ENCODE results near the gene TTC28. TPM values are rescaled to one million over a fixed set of nuclear protein-coding genes. Genes with fewer than 3 reads are reported as not detected.
"Not testable (repeated sequence)": the region's sequence is repeated elsewhere in the genome, so short reads cannot be mapped to it uniquely, and the experiment has no call there.

Gene TTC28
- total and polyA plus RNA-seq, 8 donors, result 2.2 to 18.6 (median 11.5) TPM

DNA sequence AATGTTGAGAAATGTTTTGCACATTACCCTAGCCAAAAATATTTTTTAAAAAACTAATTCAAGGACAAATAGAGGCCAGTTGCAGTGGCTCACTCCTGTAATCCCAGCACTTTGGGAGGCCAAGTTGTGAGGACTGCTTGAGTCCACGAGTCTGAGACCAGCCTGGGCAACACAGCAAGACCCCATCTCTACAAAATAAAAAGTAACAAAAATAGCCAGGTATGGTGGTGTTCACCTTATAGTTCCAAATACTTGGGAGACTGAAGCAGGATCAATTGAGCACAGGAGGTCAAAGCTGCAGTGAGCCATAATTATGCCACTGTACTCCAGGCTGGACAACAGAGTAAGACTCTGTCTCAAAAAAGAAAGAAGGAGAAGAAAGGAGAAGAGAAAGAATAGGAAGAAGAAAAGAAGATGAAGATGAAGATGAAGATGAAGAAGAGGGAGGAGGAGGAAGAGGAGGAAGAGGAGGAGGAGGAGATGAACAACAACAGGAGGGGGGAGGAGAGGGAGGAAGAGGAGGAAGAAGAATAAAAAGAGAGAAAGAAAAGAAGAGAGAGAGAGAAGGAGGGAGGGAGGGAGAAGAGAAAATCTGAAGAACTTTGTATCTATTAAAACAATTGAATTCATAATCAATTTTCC is 136.5 kb downstream of the TTC28 start:
- Histone ChIP-seq H3K9me3 (no peaks in the 10 kb centered on the region), H3K4me1 (no peaks in the 10 kb centered on the region), H3K27ac (no peak overlapping the region), H3K36me3 (no peaks in the 10 kb centered on the region), H3K4me3 (no peak overlapping the region), H3K27me3 (no peaks in the 10 kb centered on the region)
- TF ChIP-seq, protein P1, sequence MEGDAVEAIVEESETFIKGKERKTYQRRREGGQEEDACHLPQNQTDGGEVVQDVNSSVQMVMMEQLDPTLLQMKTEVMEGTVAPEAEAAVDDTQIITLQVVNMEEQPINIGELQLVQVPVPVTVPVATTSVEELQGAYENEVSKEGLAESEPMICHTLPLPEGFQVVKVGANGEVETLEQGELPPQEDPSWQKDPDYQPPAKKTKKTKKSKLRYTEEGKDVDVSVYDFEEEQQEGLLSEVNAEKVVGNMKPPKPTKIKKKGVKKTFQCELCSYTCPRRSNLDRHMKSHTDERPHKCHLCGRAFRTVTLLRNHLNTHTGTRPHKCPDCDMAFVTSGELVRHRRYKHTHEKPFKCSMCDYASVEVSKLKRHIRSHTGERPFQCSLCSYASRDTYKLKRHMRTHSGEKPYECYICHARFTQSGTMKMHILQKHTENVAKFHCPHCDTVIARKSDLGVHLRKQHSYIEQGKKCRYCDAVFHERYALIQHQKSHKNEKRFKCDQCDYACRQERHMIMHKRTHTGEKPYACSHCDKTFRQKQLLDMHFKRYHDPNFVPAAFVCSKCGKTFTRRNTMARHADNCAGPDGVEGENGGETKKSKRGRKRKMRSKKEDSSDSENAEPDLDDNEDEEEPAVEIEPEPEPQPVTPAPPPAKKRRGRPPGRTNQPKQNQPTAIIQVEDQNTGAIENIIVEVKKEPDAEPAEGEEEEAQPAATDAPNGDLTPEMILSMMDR (IDR thresholded peaks at IDR 0.05), result no peak
- no peak for FAIRE-seq
- WGBS, 2 donors, result 91 to 92% methylated on average over 1 of the region's 1 CpG
- intact Hi-C loops (cut with DNase I), result no loop called here
- no peak for ATAC-seq
- no peak for DNase-seq

DNA sequence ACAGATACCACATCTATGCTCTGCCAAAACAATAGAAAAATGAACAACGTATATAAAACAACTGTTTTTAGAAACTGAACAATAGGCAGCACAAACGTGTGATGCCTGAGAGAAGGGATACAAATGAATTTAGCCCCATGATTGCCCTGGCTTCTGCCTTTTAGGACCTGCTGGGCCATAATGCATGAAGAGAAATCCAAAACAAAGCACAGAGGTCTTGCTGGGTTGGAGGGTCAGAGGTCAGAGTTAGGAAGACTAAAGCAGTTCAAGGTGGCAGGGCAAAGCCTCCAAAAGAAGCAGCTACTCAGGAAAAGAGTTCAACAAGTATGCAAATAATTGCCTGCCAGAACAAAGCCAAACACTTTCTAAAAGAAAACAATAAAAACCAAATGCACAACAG is 138.5 kb downstream of the TTC28 start:
- H3K27ac ChIP-seq, result no peak overlapping the region
- intact Hi-C loops (cut with DNase I), result no loop called here
- no peaks in the 10 kb centered on the region for H3K27me3 ChIP-seq
- no peak for DNase-seq
- TF ChIP-seq, protein P1 (IDR thresholded peaks at IDR 0.05), result no peak
- no peak overlapping the region for H3K4me3 ChIP-seq
- 72 to 76% methylated on average over 2 of the region's 2 CpGs for WGBS, 2 donors
- no peaks in the 10 kb centered on the region for H3K4me1 ChIP-seq
- no peaks in the 10 kb centered on the region for H3K9me3 ChIP-seq
- no peak for ATAC-seq
- H3K36me3 ChIP-seq, result no peaks in the 10 kb centered on the region
- no peak for FAIRE-seq

DNA sequence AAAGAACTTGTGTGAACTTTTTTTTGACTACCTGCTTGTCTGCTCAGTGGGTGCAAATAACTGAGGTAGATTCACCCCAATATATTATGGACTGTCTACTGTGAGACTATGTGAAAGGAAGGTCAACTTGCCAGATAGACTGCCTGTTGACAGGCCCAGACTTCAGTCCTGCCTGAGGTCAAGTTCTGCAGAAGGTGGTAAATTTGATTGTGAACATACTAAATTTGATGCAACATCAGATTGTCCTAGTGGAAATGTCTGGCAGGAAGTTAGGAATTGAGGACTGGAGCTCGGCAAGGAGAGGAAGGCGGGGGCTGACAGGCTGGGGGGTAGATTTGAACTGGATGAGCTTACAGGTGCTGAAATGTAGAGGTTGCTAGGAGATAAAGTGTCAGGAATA is 140.7 kb downstream of the TTC28 start:
- H3K27ac ChIP-seq, result no peak overlapping the region
- WGBS, 2 donors, result 83 to 93% methylated on average over 2 of the region's 2 CpGs
- no peaks in the 10 kb centered on the region for H3K4me1 ChIP-seq
- intact Hi-C loops (cut with DNase I), result no loop called here
- H3K27me3 ChIP-seq, result no peaks in the 10 kb centered on the region
- TF ChIP-seq, protein P1 (IDR thresholded peaks at IDR 0.05), result no peak
- FAIRE-seq, result no peak
- no peaks in the 10 kb centered on the region for H3K36me3 ChIP-seq
- DNase-seq, result no peak
- ATAC-seq, result no peak
- H3K9me3 ChIP-seq, result no peaks in the 10 kb centered on the region
- H3K4me3 ChIP-seq, result no peak overlapping the region

DNA sequence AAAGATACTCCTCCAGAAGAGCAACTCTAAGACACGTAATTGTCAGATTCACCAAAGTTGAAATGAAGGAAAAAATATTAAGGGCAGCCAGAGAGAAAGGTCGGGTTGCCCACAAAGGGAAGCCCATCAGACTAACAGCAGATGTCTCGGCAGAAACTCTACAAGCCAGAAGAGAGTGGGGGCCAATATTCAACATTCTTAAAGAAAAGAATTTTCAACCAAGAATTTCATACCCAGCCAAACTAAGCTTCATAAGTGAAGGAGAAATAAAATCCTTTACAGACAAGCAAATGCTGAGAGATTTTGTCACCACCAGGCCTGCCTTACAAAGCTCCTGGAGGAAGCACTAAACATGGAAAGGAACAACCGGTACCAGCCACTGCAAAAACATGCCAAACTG is 149.1 kb downstream of the TTC28 start:
- FAIRE-seq; ATAC-seq; DNase-seq; H3K4me3 ChIP-seq; H3K27me3 ChIP-seq; H3K27ac ChIP-seq; intact Hi-C loops (cut with DNase I); H3K4me1 ChIP-seq; H3K36me3 ChIP-seq; H3K9me3 ChIP-seq: not testable (repeated sequence)
- WGBS, 2 donors, result 87 to 93% methylated on average over 4 of the region's 4 CpGs

DNA sequence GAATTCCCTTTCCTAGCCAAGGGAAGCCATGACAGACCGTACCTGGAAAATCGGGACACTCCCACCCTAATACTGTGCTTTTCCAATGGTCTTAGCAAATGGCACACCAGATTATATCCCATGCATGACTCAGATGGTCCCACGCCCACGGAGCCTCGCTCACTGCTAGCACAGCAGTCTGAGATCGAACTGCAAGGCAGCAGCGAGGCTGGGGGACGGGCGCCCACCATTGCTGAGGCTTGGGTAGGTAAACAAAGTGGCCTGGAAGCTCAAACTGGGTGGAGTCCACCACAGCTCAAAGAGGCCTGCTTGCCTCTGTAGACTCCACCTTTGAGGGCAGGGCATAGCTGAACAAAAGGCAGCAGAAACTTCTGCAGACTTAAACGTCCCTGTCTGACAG is 150.5 kb downstream of the TTC28 start:
- H3K36me3 ChIP-seq; H3K4me3 ChIP-seq; DNase-seq; ATAC-seq; intact Hi-C loops (cut with DNase I); H3K27me3 ChIP-seq; H3K4me1 ChIP-seq; H3K9me3 ChIP-seq; FAIRE-seq; H3K27ac ChIP-seq: not testable (repeated sequence)
- WGBS, 2 donors, result 92 to 94% methylated on average over 10 of the region's 10 CpGs

DNA sequence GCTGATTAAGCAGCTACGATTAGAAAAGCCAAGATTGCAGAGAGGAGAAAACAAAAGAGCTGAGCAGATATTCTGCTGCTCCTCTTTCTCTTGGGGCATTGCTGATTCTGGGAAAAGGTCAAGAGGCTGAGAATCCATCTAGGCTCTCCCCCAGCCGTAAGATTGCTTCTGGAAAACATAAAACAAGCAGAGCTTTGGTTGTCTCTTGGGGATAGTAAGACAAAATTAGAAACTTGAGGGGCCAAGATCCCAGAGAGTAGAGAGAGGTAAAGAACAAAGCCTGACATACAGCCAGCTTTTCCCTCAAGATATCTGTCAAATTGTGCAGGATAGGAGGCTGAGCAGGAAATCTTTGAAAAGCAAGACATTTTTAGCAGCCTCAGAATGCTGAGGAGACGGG is 158.2 kb downstream of the TTC28 start:
- ATAC-seq (no peak), DNase-seq (no peak)
- H3K36me3 ChIP-seq, result no peaks in the 10 kb centered on the region

More for the DNA sequence above, 158.2 kb downstream of the TTC28 start:
- Histone ChIP-seq H3K4me3 (no peak overlapping the region), H3K27ac (no peak overlapping the region), H3K27me3 (no peaks in the 10 kb centered on the region), H3K9me3 (no peaks in the 10 kb centered on the region), H3K4me1 (no peaks in the 10 kb centered on the region)
- FAIRE-seq, result no peak
- TF ChIP-seq, protein P1 (IDR thresholded peaks at IDR 0.05), result no peak
- intact Hi-C loops (cut with DNase I), result no loop called here
- 70 to 77% methylated on average over 3 of the region's 3 CpGs for WGBS, 2 donors
